Fibroblast of lung (primary cell): ENCODE data around the gene GRK3.

Experiments
- EZH2 ChIP-seq: IDR thresholded peaks from 2 replicates; pipeline ENCODE4 v1.5.1; 2012; ENCODE audit warnings: low read length, control low read depth, mild to moderate bottlenecking; ENCODE audit errors: missing control alignments
- TF ChIP-seq, protein P1 (sequence below), 2 donors: IDR thresholded peaks in 1 of 2; conservative IDR thresholded peaks in 1 of 2; 1 replicate in 1 of 2; 2 replicates in 1 of 2; pipeline ENCODE4 v1.5.1; 2011 to 2012; ENCODE audit warnings: low read length in 2 of 2, control low read depth in 1 of 2, inconsistent platforms in 1 of 2, low read depth in 1 of 2, mild to moderate bottlenecking in 1 of 2

GRCh38 chr22:25628494-25628893, 64.0 kb downstream of the GRK3 start:
- TF ChIP-seq, protein P1, sequence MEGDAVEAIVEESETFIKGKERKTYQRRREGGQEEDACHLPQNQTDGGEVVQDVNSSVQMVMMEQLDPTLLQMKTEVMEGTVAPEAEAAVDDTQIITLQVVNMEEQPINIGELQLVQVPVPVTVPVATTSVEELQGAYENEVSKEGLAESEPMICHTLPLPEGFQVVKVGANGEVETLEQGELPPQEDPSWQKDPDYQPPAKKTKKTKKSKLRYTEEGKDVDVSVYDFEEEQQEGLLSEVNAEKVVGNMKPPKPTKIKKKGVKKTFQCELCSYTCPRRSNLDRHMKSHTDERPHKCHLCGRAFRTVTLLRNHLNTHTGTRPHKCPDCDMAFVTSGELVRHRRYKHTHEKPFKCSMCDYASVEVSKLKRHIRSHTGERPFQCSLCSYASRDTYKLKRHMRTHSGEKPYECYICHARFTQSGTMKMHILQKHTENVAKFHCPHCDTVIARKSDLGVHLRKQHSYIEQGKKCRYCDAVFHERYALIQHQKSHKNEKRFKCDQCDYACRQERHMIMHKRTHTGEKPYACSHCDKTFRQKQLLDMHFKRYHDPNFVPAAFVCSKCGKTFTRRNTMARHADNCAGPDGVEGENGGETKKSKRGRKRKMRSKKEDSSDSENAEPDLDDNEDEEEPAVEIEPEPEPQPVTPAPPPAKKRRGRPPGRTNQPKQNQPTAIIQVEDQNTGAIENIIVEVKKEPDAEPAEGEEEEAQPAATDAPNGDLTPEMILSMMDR (conservative IDR thresholded peaks at IDR 0.05 in 1 of 2, IDR thresholded peaks at IDR 0.05 in 1 of 2; ENCODE audit: low read depth in 1 of 2, low read length in 2 of 2), result no peak
- no peak for TF ChIP-seq EZH2
